ENCODE results near the gene RTRAF.

- TF ChIP-seq, protein P1, sequence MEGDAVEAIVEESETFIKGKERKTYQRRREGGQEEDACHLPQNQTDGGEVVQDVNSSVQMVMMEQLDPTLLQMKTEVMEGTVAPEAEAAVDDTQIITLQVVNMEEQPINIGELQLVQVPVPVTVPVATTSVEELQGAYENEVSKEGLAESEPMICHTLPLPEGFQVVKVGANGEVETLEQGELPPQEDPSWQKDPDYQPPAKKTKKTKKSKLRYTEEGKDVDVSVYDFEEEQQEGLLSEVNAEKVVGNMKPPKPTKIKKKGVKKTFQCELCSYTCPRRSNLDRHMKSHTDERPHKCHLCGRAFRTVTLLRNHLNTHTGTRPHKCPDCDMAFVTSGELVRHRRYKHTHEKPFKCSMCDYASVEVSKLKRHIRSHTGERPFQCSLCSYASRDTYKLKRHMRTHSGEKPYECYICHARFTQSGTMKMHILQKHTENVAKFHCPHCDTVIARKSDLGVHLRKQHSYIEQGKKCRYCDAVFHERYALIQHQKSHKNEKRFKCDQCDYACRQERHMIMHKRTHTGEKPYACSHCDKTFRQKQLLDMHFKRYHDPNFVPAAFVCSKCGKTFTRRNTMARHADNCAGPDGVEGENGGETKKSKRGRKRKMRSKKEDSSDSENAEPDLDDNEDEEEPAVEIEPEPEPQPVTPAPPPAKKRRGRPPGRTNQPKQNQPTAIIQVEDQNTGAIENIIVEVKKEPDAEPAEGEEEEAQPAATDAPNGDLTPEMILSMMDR (conservative IDR thresholded peaks at IDR 0.05 in 1 of 2, IDR thresholded peaks at IDR 0.05 in 1 of 2; ENCODE audit: low read depth in 1 of 2, low read length in 2 of 2), result no peak
- TF ChIP-seq EZH2 (IDR thresholded peaks at IDR 0.05; ENCODE audit: low read length, missing control alignments), result no peak
These were observed 58.8 kb downstream of the RTRAF start for GRCh38 chr14:52048116-52048515.

Data from fibroblast of lung (primary cell).